ENCODE data around the gene PAX2. TPM values are rescaled to one million over a fixed set of nuclear protein-coding genes. Genes with fewer than 3 reads are reported as not detected.

PAX2 gene
- total RNA-seq, 1 experiment from 2014 or later = not detected

GRCh38 chr10:100737355-100738054, 7.9 kb upstream of the PAX2 start:
- DNase-seq (ENCODE audit: extremely low read depth, low read depth) = no peak

DNA sequence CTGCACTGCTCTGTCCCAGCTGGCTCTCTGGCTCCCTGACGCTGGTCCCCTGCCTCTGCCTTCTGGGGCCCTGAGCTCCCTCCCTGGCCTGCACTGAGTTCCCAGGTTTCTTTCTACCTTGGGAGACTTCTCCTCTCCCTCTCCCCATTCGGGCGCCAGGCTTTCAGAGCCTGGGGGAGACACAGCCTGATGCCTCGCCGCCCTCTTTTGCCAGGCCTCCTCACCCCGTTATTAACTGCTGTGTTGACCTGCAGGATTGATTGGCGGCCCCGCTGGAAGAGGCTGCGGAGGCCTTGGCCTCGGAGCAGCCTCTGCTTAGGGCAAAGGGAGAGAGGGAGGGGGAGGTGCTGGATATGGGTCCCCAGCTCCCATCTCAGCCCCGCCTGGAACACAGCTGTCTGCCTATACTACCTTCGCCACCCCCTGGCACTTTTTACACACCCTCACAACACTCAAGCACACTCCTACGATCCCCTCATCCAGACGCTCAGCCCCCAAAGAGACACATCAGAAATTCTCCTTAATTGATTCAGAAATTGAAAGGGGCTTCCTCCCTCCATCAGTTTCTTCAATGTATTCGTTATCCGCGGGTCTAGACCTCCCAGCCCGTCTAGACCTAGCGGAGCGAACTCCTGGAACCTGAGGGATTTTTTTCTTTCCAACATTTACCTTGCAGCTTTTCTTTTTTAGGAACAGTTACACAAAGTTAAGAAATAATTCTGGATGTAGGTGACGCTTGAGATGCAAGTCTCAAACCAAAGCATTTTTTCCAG, 7.1 kb upstream of the PAX2 start:
- DNase-seq (ENCODE audit: extremely low read depth, low read depth) = no peak

DNA sequence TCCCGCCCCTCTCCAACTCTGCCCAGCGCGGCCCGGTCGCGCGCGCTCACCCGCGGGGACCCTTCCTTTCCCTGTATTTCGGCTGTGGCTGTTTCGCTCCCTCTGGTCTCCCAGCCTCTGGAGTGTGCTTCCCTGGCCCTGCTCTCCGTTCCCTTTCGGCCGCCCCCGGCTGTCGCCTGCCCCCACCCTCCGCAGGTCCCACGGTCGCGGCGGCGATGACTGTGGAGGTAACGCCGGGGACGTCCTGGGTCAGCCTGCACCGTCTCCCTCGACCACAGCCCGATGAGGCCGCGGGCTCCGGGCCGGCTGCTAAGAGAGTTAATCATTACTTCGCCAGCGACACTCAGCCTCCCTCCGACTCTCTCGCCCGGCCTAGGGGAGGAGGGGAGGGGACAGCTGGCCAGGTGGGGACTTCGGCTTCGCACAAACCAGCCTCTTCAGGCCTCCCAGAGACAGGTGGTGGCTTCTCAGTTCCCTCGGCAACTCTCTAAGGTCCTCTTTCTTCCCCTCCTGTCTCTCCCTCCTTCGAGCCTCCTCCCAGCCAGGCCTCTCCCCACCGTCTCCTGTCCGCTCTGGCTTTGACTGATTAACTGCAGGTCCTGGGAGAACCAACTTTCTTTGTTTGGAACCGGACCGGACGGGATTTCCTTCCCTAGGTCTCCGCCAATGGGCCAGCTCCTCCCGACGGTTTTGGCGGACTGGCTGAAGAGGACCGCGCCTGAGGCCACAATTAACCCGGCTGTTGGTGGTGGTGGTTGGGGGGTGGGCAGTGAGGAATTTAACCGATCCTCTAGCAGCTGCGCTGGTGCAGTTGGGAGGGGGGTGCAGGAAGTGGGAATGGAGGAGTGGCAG, 5.6 kb upstream of the PAX2 start:
- DNase-seq (ENCODE audit: extremely low read depth, low read depth) = no peak

DNA sequence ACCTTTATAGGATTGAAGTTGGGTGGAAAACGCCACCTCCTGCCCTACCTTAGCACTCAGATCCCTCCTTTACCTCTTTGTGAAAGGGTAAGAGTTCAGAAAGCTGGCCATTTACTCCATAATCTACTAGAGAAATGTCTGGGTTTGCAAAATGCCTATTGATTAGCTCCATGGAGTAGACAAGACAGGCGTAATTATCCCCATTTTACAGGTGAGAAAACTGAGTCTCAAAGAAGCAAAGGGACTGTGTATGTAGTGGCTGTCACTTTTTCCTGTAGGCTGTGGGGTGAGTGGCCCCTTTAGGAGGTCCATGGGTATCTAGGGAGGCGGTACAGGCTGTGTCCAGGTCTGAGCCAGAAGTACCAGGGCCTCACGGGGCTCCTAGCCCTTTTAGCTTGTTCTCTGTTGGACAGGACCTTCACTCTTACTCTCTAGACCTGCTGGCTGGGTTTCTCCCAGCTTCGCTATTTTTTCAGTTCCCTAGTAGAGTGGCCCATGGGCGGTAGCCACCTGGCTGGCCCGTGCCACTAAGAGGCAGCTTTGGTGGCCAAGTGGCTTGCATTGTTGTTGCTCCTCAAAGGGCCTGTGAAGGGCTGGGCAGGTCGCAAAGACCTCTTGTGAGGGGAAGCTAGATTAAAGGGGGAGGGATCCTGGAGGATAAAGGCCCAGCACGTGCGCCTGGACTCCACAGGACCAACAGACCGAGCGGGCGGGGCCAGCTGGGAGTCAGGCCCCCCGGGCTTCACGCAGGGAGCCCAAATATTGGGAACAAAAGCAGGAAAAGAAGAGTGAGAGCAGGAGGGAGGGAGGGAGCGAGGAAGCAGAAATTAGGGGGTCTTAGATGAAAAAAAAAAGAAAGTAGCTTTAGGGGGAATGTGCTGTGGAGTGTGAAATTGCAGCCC, 4.7 kb upstream of the PAX2 start:
- DNase-seq (ENCODE audit: extremely low read depth, low read depth) = no peak

DNA sequence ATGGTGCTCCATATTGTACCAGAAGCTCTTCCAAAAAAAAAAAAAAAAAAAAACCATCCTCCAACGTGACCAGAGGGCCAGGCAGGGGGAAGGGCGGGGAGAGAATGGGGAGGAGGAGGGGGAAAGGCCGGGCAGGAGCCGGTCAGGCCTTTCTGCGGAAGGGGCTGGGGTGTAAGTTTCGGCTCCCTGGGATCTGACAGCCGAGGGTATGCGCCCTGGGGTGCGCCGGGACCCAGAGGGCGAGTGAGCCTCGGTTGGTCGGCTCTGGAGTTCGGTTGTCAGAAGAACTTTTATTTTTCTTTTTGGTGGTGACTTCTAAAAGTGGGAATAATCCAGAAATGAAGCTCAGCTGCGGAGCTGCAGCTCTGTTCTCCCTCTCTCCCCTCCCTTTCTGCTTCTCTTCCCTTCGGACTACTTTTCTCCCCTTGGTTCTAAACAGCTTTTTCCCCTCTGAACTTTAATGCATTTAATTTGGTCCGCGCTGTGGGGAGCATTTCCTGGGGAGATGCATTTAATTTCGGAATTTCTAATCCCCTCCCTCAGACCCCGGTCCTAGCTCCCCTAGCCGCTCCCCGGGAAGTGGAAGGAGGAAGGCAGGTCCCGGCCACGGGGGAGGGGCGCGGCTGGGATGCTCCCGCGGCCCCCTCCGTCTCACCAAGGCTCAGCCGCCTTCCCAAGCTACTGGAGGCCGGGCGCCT, 3.9 kb upstream of the PAX2 start:
- DNase-seq (ENCODE audit: extremely low read depth, low read depth) = no peak

DNA sequence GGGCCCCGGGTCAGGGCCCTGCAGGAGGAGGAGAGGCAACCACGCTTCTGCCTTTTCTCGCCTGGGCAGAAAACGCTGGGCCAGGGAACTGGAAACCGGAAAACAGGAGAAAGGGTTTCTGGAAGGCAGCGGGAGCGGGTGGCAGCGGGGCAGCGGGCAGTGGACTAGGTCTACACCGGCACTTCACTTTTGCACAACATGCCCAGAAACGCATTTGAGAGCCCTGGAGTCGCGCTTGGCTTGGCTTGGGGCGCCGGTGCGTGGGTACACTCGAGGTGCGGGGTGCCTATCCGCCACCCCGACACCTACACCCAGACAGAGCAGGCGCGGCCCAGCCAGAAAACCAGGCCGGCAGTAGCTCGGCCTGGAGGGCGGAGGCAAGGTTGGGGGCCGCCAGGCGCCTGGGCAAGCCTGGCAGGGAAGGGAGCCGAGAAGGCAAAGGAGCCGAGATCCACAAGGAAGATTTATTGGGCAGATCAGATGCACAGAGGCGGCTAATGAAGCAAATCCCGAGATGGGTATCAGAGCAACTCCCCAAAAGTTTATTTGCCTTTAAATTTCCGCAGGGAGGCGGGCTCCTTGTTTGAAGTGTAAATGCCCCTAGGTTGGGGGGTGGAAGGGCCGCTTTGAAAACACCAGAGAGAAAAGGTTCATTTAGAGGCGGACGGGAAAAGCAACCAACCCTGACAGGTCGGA, 3.2 kb upstream of the PAX2 start:
- no peak for DNase-seq (ENCODE audit: extremely low read depth, low read depth)

- DNase-seq (ENCODE audit: extremely low read depth, low read depth) = no peak
Observed at GRCh38 chr10:100742936-100743335, 2.4 kb upstream of the PAX2 start.

- peak; percentile 70 for DNase-seq (ENCODE audit: extremely low read depth, low read depth)
Observed at GRCh38 chr10:100743626-100744135, 1.7 kb upstream of the PAX2 start.

GRCh38 chr10:100744136-100744986, 1.0 kb upstream of the PAX2 start:
- no peak for DNase-seq (ENCODE audit: extremely low read depth, low read depth)

- DNase-seq (ENCODE audit: extremely low read depth, low read depth) = no peak
Observed at GRCh38 chr10:100745882-100746783, 751 bp downstream of the PAX2 start.

- no peak for DNase-seq (ENCODE audit: extremely low read depth, low read depth)
Observed at GRCh38 chr10:100746784-100747455, 1.5 kb downstream of the PAX2 start.

GRCh38 chr10:100747456-100748230, 2.3 kb downstream of the PAX2 start:
- DNase-seq (ENCODE audit: extremely low read depth, low read depth) = no peak

DNA sequence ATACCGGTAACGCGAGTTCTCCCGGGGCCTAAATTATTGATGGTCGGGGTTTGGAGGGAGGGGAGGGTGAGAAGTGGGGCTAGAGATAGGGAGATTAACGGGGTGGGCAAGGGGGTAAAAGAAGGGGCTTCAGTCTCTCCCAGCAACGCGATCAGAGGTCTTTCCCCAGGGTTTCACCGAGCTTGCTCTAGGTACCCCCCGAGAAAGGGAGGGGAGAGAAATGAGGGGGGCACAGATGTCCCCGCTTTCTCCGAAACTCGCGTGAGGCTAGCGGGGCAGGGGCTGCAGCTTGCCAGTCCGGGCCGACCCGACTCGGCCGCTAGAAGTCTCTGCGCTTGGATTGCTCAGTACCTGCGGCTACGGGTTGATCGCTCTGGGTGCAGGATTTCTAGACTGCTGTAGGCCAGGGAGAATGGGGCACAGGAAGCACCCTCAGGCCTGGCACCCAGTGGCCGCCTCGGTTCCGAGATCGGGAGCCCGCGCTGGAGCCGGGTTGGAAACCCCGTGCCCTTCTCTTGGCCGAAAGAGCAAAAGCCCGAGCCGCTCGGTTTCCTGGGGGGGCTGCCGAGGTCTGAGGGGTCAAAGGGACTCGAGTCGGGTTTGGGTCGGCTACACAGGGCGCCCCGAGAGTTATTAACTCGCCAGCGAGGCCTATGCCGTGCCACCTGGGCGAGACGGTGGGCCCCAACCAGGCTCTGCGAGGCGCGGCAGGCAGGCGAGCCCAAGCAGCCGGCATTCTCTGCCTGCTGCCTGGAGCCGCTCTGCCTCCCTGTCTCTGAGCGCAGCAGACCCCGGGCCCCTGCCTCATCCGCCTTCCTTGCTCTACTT, 3.1 kb downstream of the PAX2 start:
- no peak for DNase-seq (ENCODE audit: extremely low read depth, low read depth)

- DNase-seq (ENCODE audit: extremely low read depth, low read depth) = no peak
Observed at GRCh38 chr10:100749059-100749308, 3.6 kb downstream of the PAX2 start.
